NCI-H128 (cell line): ENCODE results near the gene MST1.

ENCODE experiments used
- DNase-seq: peaks from one replicate; lab custom pipeline; 2025; ENCODE audit not compliant: unreplicated experiment; lab: John Stamatoyannopoulos, UW

The MST1 gene

DNA sequence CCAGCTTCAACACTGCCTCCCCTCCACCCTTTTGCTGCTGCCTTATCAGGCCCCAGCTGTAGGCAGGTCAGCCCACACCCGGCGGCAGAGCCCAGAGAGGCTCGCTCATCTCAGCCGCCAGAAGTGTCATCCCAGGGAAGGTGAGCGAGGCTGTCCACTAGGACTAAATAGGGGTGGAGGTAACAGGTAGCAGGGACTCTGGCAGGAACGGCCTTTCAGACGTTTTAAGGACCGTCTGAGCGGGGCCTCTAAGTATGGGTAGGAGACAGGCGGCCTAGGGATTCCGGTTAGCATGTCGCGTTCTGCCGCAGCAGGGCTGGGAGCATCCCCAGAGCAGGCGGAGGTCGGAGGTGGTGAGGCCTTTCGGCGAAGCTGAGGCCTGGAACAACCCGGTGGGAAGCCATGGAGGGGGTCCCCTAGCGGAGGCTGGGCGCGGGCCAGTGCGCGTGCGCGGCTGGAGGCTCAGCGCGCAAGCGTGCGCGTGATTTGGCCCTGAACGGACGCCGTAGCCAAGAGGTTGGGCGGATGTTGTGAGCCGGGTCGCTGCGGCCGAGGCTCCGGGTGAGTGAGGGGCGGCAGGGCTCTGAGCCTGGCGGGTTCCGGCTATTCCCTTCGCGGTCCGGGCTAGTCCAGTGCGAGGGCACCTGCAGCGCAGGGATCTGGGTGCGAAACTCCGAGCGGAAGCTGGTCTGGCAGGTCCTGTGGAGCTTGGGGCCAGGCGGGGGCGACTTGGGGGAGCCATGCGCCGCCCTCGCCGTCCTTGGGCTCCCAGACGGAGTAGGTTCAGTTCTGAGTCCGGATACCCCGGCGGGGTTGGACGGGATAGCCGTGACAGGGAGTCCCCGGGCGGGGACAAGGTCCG lies at the start of gene MST1, which contains the start of gene RNF123:
Gene MST1 (minus strand): TSS at position 429 of the 862 bp plus-strand sequence. CDS start 783 bp downstream, outside the sequence.
Gene RNF123 (plus strand): TSS at position 512 of the 862 bp plus-strand sequence. CDS start 1,609 bp downstream, outside the sequence.
- no peak for DNase-seq

DNA sequence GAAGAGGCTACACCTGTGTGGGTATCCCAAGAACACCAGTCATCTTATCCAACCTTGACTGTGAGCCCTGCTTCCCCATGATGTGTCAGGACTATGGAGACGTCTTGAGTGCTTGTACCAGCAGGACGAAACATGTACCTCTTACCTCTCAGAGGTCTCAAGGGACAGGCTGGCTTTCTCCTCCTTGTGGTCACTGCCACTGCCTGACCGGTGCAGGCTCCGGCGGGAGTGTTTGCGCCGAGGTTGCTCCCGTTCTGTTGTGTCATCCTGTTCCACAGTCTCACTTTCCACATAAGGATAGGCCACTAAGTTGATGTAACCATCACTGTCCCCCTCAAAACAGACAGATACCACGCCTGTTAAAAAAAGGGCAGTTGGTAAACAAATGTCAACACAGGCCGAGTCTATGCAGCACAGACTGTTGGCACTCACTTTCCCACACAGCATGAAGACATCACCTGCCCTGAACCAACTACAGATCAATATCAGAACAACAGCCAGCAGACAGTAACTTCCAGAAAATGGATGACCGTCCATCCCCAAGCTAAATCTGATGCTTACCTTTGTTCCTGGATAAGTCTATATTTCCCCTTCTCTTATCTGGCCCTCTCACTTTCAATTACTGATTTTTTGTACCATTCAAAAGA lies 48.9 kb upstream of the MST1 start:
- DNase-seq, result no peak

DNA sequence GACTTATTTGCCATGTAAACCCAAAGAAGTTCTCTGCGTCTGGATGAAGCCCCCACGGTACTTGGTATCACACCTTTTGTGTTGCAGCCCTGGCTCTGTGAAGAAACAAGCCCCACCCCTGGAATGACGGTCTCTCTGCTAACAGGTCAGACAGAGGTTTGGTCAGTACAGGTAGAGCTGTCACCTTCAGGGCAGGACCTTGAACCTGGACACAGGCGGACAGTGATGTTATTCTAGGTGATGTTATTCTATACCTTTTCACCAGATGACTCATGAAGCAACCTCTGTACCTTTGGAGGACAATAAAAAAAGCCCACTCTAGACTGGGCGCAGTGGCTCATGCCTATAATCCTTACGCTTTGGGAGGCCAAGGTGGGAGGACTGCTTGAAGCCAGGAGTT lies 45.5 kb upstream of the MST1 start:
- DNase-seq, result no peak

DNA sequence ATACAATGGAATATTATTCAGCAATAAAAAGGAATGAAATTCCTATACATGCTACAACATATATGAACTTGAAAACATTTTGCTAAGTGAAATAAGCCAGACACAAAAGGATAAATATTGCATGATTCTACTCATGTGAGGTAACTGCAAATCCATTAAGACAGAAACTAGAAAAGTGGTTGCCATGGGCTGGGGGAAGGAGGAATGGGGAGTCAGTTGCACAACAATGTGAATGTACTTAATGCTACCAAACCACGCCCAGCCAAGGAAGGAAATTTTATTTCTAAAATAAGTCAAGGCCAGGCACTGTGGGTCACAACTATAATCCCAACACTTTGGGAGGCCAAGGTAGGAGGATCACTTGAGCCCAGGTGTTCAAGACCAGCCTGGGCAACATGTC lies 44.3 kb upstream of the MST1 start:
- no peak for DNase-seq

DNA sequence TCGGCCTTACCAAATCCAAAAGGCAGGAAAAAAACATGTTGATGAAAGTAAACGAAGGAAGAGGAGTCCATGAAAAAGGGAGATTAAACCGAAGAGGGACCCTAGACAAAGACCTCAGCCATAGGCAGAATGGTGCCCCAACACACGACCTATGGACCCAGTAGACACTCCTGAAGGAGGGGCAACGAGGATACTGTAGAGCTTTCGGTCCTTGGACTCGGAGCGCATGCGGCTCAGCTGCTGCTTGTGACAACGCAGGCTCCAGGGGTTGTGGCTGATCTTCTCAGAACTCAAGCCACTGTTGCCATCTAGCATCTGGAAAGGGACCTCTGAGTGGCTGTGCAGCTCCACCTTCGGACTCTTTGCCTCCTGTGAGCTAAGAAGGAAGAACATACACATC lies 43.3 kb upstream of the MST1 start:
- no peak for DNase-seq

DNA sequence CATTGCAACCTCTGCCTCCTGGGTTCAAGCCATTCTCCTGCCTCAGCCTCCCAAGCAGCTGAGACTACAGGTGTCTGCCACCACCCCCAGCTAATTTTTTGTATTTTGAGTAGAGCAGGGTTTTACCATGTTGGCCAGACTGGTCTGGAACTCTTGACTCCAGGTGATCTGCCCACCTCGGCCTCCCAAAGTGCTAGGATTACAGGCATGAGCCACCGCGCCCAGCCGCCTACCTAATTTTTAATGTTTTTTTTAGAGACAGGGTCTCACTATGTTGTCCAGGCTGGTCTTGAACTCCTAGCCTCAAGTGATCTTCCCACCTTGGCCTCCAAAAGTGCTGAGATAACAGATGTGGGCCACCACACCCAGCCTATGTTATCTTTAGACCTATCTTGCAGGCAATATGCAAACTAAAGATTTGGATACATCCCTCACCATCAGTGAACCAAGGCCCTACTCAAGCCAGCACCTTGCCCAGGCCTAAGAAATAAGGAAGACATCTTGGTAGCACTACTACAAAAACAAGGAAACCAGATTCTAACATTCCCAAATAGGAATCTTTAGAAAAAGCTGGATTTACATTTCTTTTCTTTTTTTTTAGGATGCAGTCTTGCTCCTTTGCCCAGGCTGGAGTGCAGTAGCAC lies 40.8 kb upstream of the MST1 start:
- DNase-seq, result no peak

DNA sequence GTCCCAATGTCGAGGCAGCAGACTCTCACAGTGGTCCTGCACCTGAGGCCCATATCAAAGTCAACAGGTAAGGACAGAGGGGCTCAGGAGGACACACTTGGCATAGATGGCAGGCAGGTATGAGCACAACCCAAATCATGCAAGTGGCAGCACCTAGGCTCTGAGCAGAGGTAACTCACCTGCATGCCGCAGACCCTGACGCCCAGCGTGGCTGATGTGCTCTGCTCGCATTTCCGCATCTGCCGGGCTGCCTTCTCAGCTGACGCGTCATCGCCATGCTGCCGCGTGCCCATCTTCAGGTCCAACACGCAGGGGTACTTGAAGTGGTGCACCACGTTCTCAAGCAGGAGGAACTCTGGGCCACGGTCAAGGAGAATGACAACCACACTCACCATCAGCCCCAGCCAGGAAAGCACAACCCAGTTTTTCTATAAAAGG lies 38.7 kb upstream of the MST1 start:
- DNase-seq, result no peak

DNA sequence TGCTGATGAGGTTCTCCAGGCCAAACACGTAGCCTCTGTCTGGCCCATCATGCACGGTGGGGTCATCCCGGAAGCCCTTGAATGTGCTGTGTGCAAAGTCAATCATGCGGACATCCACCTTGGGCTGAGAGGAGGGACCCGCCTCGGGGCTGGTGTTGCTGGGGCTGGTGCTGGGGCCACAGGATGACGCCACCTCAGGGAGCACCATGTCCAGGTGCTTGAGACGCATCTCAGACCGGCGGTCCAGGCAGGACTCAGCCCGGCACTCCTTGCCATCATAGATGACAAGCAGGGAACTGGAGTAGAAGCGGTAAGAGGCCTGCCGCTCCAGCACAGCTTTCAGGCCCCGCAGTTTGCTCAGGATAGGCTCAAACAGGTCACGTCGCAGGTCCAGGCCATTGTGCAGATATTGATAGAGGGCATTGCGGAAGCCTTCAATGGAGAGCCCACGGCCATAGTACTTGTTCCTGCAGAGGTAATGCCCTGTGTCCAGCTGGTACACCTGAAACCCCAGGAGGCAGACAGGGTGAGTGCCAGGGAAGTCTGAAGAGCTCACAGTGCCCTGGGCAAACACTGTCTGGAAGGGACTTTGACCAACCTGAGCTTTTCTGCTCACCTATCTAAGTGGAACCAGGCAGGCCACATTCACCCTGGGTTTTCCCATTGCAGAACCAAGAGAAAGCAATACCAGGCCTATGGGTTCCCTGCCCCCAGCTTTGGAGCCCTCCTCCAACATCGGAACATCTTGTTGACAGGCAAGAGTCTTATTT lies 38.1 kb upstream of the MST1 start:
- no peak for DNase-seq

DNA sequence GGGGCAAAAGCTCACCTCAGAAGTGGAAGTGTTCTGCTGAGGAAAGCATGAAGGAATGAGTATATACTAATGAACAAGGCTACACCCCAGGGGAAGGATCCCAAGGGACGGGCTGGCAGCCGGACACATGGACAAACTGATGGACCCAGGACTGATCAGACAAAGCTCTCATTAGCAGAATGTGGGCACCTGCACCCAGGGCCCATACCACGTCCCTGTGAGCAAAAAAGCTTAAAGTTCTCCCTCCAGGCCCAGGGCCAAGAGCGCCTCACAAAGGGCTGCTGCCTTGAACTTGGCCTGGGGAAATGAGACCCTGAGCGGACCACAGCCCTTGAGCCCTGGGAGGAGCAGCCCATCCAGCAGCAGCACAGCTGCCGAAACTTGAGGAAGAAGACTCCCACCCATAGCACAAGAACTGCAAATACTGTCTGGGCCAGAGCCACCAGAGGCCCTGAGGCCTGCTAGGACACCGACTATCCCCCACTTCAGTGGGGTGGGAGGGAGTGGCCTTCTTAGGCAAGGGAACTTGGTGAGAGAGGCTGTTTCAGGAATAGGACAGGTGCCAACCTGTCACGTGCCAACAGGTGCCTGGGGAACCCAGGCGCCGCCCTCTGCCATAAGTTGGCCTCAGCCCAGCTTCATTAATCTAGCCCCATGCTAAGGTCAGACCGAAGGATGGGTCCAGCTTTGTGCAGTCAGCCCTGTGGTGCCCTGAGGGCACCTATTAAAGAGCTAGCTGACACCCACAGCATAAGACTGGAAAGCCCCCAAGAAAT lies 36.8 kb upstream of the MST1 start:
- DNase-seq, result no peak

DNA sequence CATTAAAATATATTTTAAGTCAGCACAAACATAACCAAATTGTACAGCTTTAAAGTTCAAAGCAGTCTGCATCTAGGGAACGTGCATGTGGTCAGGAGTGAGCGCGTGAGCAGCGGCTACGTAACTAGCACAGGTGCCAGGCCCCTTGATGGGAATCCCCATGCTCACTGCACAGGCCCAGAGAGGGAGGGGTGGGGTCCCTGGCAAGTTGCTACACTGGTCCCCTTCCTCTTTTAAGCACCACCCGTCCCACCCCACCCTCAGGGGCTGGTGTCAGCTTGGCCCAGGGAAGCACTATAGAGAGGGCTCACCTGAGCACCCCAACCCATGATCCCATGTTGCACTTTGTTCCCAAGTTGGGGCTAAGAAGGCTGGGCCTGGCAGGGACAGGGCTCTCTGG lies 35.3 kb upstream of the MST1 start:
- DNase-seq, result no peak

DNA sequence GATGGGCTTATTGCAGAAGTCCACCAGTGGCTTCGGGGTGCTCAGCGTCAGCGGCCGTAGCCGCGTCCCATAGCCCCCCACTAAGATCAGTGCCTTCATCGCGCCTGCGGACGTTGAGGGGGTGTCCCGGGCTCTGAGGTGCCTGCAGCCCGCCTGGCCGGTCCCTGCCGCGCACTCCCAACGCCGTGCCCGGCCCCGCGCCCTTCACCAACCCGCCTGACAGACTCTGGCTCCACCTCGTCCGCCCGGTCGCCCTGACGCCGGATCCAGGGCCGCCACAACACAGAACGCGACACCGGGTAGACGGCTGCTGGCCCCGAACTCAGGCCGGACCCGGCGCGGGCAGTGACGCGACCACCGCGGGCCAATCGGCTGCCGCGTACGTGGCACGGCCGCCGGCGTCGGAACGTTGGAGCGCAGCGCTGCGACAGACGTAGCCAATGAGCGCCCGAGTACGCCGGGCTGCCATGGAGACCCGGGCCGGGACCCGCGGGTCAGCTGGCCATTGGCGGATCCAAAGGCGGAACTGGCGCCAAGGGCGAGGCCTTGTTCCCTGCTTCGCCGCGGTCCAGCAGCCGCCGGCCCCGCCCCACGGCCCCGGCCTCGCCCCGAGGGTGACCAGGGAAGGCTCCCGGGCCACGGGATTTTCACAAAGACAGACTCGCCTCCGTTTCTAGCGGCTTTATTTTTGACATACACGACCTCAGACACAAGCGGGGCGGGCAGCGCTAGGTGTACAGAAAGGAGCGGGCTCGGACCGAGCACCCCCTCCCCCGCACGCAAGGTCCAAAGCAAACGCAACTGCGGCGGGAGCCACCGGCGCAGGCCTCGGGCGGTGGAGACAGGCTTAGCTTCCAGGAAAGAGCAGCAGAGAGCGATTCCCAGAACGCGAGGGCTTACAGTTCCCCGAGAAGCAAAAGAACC lies 34.6 kb upstream of the MST1 start, which contains the start of gene GMPPB:
Gene GMPPB (minus strand): TSS at position 324 of the 924 bp plus-strand sequence. CDS start 225 bp downstream, at position 99.
- peak; percentile 84 for DNase-seq

DNA sequence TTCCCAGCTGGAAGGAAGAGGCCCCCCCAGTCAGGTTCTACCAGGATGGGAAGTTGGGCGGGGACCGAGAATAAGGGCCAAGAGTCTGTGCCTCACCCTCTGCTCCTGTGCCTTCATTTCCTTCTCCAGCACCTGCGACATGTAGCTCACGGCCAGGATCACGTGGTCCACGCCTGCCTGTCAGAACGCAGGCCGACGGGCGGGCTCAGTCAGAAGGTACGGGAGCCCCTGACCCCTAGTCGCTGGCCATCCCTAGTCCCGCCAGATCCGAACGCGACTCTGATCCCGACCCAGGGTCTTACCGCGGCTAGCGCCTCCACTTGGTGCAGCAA lies 34.0 kb upstream of the MST1 start:
- DNase-seq, result peak; percentile 14

DNA sequence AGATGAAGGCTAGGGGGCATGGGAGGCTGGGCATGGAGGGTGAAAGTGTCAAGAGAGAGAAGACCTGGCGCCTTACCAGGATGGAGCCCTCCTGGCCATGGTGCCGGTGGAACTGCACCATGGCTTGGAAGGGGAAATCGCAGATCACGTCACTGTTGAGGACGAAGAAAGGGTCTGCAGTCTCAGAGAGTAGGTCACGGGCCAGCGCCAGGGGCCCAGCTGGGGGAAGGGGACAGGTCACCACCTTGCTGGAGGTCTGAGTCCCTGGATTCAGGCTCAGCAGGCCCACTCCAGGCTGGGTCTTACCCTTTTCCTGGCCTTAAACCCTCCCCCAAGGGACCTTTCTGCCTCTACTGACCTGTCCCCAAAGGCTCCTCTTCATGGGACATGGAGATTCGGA lies 33.6 kb upstream of the MST1 start:
- no peak for DNase-seq

DNA sequence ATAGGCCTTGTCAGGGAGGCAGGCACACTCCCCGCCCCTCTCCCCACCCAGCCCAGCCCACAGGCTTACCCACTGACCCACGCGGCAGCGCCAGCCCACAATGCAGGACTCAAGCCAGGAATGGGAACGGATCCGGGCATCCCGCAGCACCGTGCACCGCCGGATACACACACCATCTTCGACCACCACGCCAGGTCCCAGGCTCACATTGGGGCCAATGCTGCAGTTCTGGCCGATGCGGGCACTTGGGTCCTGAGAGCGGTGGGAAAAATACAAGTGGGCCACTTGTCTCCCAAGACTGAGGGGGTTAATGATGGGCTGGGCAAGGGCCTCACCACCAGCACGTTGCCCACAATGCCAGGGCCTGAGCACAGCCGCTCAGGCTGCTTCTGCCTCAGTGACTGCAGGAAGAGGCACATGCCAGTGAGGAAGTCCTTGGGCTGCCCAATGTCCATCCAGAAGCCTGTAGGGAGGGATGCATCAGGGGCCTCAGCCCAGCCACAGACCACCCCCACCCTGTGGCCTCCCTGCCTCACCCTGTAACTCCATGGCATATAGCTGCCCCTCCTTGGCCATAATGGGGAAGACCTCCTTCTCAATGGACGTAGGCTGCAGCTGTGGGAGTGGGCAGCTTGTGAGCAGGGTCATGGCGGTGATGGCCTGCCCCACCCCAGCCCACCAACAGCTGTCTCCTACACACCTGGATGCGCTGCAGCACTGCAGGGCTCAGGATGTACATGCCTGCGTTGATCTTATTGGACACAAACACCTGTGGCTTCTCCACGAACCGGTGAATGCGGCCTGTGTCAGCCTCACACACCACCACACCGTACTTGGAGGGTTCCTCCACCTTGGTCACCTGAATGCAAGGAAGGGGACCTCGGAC lies 32.9 kb upstream of the MST1 start:
- no peak for DNase-seq

DNA sequence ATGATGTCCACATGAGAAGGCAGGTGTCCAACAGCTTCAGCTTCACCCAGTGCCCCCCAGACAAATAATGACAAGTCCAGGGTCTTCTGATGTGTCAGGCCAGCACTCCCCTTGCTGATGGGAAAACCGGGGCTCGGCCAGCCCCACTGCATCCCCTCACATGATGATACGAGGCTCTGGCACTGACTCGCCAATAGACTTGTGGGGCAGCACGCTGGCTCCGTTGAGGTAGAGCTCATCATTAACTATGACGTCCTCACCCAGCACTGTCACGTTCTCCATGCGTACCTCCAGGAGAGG lies 32.3 kb upstream of the MST1 start:
- DNase-seq, result no peak

DNA sequence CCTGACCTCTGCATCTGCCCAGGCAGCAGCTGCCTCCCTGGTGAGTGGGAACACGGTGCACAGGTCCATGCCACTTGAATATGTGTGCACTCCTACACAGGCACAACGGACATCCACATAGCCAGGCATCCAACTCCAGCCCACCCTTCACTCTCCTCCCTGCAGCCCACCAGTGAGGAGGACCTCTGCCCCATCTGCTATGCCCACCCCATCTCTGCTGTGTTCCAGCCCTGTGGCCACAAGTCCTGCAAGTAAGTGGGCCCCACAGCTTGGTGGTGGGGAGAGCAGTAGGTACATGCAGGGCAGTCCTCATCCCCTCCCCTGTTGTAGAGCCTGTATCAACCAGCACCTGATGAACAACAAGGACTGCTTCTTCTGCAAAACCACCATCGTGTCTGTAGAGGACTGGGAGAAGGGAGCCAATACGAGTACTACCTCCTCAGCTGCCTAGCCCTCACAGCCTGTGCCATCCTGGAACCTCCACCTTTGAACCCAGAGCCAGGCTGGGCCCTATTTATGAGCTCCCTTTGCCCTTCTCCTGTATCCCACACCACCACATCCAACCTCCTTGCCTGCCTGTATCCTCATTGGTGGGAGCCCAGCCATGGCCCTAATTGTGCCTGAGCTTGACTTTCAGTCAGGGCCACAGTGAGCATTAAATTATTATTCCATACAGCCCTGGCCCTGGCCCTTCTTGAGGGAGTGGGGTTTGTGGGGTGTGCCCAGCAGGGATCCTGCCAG lies 31.8 kb upstream of the MST1 start:
- no peak for DNase-seq

DNA sequence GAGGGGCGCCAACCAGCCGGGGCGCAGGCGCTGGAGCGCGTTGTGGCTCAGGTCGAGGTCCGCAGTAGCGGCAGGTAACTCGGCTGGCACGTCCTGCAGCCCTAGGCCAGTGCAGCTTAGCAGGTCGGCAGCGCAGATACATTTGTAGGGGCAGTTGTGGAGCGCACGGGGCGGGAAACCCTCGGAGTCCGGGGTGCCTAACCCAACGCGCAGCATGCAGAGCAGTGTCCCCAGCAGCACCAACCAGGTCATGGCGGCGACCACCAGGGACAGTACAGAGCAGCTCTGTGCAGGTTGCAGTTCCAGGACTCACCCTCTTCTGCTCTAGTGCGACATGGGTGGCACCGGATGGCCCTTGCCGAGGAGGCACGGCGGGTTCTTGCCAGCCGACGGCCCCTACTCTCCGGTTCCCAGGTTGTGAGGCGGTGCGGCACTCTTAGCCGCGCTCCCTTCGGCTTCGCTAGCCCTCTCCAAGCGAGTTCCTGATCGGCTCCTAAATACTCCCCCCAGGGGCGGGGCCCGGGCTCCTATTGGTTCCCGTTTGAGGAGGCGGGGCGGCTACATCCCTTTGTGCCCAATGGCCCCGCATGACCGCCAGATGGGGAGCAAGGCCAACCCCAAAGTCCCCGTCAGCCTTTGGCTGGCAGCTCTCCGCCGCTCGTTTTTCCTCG lies 30.1 kb upstream of the MST1 start, which contains the start of gene AMIGO3:
Gene AMIGO3 (minus strand): TSS at position 471 of the 671 bp plus-strand sequence. CDS start 219 bp downstream, at position 252.
- peak; percentile 73 for DNase-seq
